ENCODE results near the gene GP5.

Gene GP5

DNA sequence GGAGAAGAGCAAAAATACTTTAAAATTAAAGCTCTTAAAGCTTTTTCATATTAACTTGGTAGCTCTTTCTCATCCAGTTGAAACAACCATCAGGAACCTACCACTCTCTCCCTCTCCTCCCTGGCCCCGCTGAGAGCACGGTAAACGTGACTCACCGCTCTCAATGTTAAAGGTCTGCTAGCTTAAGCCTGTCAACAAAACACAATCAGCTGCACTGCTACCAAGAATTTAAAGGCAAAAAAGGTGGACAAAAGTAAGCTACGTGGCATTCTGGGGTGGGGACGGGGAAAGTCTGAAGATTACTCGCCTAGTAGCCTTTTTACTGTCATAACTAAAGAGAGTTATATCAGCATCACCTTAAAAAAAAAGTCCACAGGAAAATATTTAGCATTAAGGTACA is 8.4 kb upstream of the GP5 start:
- H3K4me3 Mint-ChIP-seq = no peak overlapping the region
- no peak overlapping the region for H3K27ac Mint-ChIP-seq
- no peak for DNase-seq (ENCODE audit: low spot score in 2 of 2)
- no peaks in the 10 kb centered on the region for H3K4me1 Mint-ChIP-seq
- no peaks in the 10 kb centered on the region for H3K9me3 Mint-ChIP-seq
- peaks cover 81% of the 10 kb centered on the region for H3K36me3 Mint-ChIP-seq
- no peak for ATAC-seq

DNA sequence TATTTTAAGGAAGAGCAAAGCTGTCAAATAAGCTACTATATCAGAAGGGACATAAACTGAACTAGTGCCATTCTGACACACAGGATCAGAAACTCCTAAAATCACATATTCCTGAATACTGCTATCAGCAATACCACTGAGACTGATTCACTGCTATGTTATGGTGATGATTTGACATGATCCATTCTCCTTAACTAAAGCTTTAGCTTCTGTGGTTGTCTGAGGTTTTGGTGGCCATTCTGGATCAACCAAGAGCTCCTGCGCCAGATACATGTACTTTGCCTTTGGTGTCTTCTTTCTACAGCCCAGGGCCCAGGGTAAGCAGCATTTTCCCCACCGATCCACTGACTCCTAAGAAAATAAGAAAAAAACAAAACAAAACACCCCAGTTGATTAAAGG is 6.7 kb upstream of the GP5 start:
- Mint-ChIP-seq H3K9me3 (no peaks in the 10 kb centered on the region), H3K4me3 (no peak overlapping the region), H3K27ac (no peak overlapping the region), H3K36me3 (peaks cover 64% of the 10 kb centered on the region), H3K4me1 (no peaks in the 10 kb centered on the region)
- ATAC-seq (no peak), DNase-seq (ENCODE audit: low spot score in 2 of 2) (no peak)

DNA sequence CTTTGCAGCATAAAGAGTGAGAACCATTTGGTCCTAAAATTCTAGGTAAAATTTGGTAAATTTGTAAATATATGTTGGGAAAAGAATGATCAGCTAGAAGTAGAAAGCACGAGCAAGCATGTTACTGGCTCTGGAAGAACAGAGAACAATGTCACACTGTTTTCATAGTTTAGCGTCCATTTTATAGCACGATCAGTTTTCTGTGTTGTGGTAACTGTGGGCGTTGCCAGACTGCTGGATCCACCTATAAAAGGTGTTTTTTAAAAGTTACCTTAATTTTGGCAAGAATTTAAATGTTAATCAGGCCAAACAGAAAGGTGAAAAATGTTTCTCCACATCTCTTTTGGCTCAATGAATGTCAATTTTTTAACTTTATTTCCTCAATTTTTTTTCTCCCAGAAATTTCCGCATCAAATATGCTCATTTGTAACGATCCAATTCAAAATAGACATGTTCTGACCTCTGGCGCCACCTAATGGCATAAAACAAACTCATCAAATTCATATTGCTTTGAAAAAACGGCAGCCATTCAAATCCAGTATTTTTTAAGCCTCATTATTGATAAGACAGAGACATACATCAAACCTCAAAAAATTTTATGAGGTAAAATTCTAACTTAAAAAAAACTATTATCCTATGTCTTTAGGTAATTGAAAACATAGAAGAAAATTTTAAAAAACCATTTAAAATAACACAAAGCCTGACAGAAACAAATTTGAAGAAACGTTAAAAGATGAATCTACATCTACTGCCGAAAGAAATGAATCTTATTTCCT is 5.5 kb upstream of the GP5 start:
- no peak for DNase-seq (ENCODE audit: low spot score in 2 of 2)
- H3K4me3 Mint-ChIP-seq = no peak overlapping the region

DNA sequence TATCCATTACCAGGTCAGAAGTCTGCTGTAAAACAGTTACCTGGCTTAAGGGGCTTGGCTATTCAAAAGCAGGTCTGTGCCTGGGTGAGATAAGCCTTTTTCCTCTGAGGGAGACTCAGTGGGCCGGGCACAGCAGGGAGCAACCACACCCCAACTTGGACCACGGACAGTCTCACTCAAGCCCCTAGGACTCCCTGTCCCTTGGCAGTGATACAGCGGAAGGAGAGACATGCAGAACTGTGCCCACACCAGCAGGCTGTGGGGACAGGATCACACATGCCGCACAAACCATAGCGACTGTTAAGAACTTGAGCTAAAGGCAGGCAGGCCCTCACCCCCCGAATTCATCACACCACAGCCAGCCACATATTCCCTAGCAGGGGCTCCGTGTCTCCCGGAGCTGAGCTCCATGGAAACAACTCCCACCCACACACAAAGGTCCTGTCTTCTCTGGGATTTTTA is 2.8 kb upstream of the GP5 start:
- Mint-ChIP-seq H3K36me3 (peaks cover 29% of the 10 kb centered on the region), H3K4me3 (no peak overlapping the region), H3K4me1 (peaks cover 24% of the 10 kb centered on the region), H3K27ac (no peak overlapping the region), H3K9me3 (no peaks in the 10 kb centered on the region)
- DNase-seq (ENCODE audit: low spot score in 2 of 2) = no peak
- ATAC-seq = no peak

More for the DNA sequence above, 5.5 kb upstream of the GP5 start:
- peaks cover 6% of the 10 kb centered on the region for H3K4me1 Mint-ChIP-seq
- no peak overlapping the region for H3K27ac Mint-ChIP-seq
- H3K9me3 Mint-ChIP-seq = no peaks in the 10 kb centered on the region
- ATAC-seq = no peak
- H3K36me3 Mint-ChIP-seq = peaks cover 52% of the 10 kb centered on the region

DNA sequence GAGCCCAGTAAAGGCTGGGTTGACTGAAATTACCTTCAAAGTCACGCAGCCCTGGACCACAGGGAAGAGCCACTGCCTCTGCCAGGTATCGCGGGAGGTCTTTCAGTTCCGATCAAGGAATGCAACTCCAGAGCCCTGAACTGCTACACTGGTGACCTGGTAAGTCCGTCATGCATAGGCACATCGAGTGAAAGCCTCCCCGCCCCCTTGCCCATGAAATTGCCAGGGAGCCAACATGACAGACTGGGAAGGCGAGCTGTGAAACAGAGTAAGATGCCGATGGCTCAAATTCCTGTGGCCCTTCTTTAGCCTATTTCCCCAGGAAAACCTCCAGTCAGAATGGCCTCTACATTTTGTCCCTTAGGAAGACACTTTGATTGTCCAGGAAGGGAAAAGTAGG is 2.3 kb upstream of the GP5 start:
- H3K27ac Mint-ChIP-seq = no peak overlapping the region
- ATAC-seq (no peak), DNase-seq (ENCODE audit: low spot score in 2 of 2) (no peak)
- H3K36me3 Mint-ChIP-seq = peaks cover 29% of the 10 kb centered on the region
- no peaks in the 10 kb centered on the region for H3K9me3 Mint-ChIP-seq
- H3K4me1 Mint-ChIP-seq = peaks cover 27% of the 10 kb centered on the region
- no peak overlapping the region for H3K4me3 Mint-ChIP-seq

DNA sequence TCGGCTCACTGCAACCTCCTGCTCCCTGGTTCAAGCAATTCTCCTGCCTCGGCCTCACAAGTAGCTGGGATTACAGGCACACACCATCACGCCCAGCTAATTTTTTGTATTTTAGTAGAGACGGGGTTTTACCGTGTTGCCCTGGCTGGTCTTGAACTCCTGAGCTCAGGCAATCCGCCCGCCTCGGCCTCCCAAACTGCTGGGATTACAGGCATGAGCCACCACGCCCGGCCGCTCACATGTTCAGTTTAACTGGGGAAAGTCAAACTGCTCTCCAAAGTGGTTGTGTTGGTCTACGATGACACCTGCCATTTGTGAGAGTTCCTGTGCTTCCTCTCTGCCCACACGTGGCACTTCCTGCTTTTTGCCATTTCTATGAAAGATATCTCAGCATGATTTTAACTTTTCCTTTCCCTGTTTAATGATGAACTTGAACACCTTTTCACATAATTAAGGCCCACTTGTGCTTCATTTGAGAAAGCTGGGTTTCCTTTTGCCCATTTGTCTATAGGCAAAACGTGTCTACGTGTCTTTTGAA is 877 bp upstream of the GP5 start:
- Mint-ChIP-seq H3K36me3 (peaks cover 15% of the 10 kb centered on the region), H3K4me1 (peaks cover 40% of the 10 kb centered on the region), H3K4me3 (no peak overlapping the region), H3K9me3 (no peaks in the 10 kb centered on the region), H3K27ac (no peak overlapping the region)
- no peak for ATAC-seq
- no peak for DNase-seq (ENCODE audit: low spot score in 2 of 2)

DNA sequence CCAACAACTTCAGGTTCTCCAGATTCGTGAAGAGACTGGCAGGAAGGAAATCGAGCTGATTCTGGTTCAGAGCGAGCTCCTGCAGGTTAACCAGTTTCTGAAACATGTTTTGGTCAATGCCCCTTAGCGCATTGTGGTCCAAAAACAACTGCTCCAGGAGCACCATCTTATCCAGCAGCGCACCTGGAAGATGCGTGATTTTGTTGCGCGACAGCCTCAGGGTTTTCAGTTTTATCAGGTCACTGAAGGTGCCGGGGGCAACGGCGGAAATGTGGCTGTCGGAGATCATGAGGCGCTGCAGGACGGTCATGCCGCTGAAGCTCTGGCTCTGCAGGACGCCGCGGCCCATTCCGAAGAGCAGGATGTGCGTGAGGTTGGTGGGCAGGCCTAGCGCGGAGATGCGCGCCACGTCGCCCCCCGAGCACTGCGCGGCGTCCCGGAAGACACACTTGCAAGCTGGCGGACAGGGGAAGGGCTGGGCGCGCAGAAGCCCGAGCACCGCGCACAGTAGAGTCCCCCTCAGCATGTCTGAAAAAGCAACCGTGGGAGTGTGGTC is 1.2 kb downstream of the GP5 start:
- H3K27ac Mint-ChIP-seq = peak overlapping the region; percentile 61
- DNase-seq (ENCODE audit: low spot score in 2 of 2) (peak in 1 of 2 donors; percentile 53), ATAC-seq (peak; percentile 56)
- no peaks in the 10 kb centered on the region for H3K9me3 Mint-ChIP-seq
- peak overlapping the region; percentile 76 for H3K4me3 Mint-ChIP-seq
- H3K36me3 Mint-ChIP-seq = no peaks in the 10 kb centered on the region
- peaks cover 40% of the 10 kb centered on the region for H3K4me1 Mint-ChIP-seq

DNA sequence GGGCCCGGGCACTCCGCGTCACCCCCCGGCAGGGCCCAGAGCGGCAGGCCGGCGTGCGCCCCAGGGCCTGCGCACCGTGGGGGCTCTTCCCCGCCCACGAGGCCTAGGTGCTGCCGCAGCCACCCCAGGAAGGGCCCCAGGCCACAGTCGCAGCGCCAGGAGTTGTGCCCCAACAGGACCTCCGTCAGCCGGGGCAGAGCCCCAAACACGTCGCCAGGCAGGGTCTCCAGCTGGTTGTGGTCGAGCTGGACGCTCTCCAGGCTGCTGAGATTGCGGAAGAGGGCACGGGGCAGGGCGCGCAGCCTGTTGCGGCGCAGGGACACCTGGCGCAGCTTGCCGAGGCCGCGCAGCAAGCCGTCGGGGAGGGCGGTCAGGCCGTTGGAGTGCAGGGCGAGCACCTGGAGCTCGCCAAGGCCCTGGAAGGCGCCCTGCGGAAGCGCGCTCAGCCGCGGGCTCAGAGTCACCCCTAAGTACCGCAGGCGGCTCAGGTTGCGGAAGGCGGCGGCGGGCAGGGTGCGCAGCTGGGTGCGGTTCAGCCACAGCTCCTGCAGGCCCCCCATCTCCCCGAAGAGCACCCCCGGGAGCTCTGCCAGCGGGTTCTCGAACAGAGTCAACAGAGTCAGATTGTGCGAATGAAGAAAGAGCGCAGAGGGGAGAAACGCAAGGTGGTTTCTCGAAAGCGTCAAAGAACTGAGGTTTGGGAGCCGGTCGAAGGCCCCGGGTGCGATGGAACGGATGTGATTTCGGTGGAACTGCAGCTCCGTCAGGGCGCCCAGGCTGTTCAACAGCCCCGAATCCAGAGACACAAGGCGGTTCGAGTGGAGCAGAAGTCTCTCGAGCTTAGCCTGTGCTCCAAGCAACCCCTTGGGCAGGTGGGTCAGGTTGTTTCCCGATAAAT is 2.0 kb downstream of the GP5 start:
- H3K4me1 Mint-ChIP-seq = peaks cover 40% of the 10 kb centered on the region
- no peaks in the 10 kb centered on the region for H3K36me3 Mint-ChIP-seq
- H3K9me3 Mint-ChIP-seq = no peaks in the 10 kb centered on the region
- DNase-seq (ENCODE audit: low spot score in 2 of 2) (peak in 1 of 2 donors; percentile 58), ATAC-seq (peak; percentile 66)
- H3K4me3 Mint-ChIP-seq = peak overlapping the region; percentile 76
- peak overlapping the region; percentile 61 for H3K27ac Mint-ChIP-seq

DNA sequence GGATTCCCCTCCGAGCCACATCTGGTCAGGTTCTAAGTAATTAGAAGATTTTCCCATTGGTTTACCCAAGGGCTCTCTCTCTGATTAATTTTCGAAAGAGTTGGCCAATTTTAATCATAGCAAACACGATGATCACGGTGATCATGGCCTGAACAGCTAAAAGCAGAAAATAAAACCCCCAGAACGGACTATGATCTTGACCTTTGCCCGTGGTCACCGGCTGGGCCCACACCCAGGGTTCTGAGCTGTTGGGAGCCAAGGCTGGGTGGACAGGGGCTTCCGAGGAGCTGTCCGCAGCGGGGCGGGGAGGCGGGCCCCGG is 2.6 kb downstream of the GP5 start:
- peak overlapping the region; percentile 76 for H3K4me3 Mint-ChIP-seq
- DNase-seq (ENCODE audit: low spot score in 2 of 2) (no peak), ATAC-seq (no peak)
- no peaks in the 10 kb centered on the region for H3K36me3 Mint-ChIP-seq
- peak overlapping the region; percentile 18 for H3K27ac Mint-ChIP-seq
- H3K9me3 Mint-ChIP-seq = no peaks in the 10 kb centered on the region
- H3K4me1 Mint-ChIP-seq = peaks cover 40% of the 10 kb centered on the region

DNA sequence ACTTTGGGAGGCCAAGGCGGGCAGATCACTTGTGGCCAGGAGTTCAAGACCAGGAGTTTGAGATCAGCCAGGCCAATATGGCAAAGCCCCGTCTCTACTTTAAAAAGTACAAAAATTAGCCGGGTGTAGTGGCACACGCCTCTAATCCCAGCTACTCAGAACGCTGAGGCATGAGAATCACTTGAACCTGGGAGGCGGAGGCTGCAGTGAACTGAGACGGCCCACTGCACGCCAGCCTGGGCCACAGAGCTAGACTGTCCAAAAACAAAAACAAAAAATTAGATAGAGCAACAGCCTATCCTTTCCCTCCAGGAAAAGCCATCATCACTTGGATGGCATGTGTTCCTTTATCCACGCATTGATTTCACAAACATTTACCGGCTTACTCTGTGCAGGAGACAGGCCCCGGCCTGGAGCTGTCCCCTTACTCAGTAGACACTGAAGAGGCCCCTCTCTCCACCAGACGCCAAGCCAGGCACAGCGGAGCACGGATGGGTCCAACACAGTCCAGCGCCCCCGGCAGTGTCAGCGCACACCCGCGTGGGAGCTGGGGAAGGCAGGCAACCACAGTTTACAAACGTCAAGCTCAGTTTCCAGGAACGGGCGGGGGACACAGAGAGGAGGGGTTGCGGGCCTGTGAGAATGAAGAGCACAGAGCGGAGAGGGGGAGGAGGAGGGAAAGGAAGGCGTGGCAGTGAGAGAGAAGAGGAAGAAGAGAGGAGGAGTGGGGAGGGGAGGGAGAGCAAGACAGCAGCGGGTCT is 3.1 kb downstream of the GP5 start:
- peaks cover 40% of the 10 kb centered on the region for H3K4me1 Mint-ChIP-seq
- no peaks in the 10 kb centered on the region for H3K36me3 Mint-ChIP-seq
- peak overlapping the region; percentile 76 for H3K4me3 Mint-ChIP-seq
- ATAC-seq (peak; percentile 70), DNase-seq (ENCODE audit: low spot score in 2 of 2) (peak in 1 of 2 donors; percentile 48)
- H3K27ac Mint-ChIP-seq = peak overlapping the region; percentile 18
- no peaks in the 10 kb centered on the region for H3K9me3 Mint-ChIP-seq

DNA sequence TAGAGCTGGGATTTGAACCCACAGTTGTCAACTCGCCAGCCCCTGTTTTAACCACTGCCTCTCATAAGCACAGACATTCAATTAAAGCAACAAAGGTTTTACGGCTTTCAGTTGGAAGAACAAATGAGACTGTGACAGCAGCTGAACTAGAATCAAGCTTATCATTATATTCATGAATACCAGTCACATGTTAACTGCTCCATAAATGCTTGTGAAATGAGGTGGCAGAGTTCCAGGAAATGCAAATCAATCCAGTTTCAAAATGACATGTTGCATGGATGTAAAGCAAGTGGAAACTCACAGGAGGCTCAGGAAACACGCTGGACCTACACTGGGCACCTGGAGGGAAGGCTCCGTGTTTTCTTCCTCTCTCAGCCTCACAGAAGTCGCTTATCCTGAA is 3.9 kb downstream of the GP5 start:
- Mint-ChIP-seq H3K9me3 (no peaks in the 10 kb centered on the region), H3K4me3 (peak overlapping the region; percentile 76), H3K36me3 (no peaks in the 10 kb centered on the region), H3K27ac (peak overlapping the region; percentile 18), H3K4me1 (peaks cover 39% of the 10 kb centered on the region)
- ATAC-seq (no peak), DNase-seq (ENCODE audit: low spot score in 2 of 2) (peak in 1 of 2 donors; percentile 34)

DNA sequence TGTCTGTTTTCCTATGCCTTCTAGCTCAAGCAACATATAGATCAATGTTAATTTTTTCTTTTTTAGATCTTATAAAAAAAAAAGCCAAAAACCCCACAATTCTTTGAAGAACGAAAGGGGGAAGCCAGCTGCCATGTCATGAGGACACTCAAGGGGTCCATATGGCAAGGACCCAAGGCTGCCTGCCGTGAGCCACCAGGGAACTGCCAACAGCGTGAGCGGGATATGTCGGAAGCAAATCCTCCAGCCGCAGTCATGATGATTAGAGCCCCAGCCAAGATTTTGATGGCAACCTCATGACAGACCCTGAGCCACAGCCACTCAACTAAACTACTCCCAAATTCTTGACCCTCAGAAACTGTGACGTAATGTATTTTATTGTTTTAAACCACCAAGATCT is 6.5 kb downstream of the GP5 start:
- Mint-ChIP-seq H3K4me3 (no peak overlapping the region), H3K27ac (no peak overlapping the region), H3K36me3 (no peaks in the 10 kb centered on the region), H3K4me1 (peaks cover 21% of the 10 kb centered on the region), H3K9me3 (no peaks in the 10 kb centered on the region)
- no peak for ATAC-seq
- no peak for DNase-seq (ENCODE audit: low spot score in 2 of 2)

DNA sequence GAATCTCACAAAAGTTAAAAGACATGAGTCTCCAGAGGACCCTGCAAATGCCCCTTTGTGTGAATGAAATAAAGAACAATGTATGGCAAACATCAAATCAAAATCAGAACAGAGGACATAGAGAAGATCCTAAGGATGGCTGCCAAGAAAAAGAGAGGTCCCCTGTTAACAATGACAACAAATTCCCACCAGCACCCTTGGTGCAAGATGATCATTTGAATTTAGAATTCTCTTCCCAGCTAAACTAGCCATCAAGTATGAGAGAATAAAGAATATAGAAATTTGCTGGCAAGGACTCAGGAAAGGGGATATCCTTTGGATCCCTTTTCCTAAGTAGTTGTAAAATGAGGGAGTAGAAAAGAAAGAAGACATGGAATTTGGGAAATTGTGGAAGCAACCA is 8.2 kb downstream of the GP5 start:
- ATAC-seq (no peak), DNase-seq (ENCODE audit: low spot score in 2 of 2) (no peak)
- Mint-ChIP-seq H3K27ac (no peak overlapping the region), H3K4me3 (no peak overlapping the region), H3K9me3 (no peaks in the 10 kb centered on the region), H3K36me3 (no peaks in the 10 kb centered on the region), H3K4me1 (peaks cover 8% of the 10 kb centered on the region)

DNA sequence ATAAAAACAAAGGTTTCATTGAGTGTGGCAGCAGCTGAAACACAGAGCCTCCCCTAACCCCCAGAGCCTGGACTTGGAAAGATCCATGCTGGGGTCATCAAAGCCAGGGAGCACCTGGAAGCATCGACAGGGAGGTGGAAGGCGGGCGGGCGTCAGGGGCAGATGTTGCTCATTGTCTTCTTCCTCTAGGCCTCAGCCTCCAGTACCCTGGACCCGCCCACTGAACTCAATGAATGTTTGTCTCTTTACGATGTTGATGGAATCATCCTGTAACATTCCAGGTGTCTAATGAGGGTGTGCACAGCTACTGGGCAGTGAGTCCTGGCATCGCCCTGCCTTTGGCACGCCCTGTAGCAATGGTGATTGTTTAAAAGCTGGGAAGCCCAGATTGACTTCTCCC is 9.8 kb downstream of the GP5 start:
- ATAC-seq = no peak

DNA sequence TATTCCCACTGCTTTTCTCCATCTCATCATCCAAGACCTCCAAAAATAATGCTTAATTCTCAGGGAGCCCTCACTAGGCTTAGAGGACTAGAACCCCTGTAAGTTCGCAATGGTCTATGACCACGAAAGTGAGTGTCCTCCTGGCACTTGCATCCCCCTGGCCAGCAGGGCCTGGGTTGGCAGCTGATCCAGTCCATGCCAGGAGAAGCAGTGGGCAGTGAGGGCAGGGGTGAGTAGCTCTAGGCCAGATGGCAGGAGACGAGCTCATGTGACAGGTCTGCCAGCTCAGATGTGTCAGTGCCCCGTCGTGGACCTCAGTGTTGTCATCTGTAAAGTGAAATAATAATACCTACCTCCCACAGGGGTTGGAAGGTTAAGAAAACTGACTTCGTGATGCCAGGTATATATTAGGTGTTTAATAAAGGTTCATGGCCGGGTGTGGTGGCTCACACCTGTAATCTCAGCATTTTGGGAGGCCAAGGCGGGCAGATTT is 11.1 kb downstream of the GP5 start:
- Mint-ChIP-seq H3K4me3 (no peak overlapping the region), H3K9me3 (no peaks in the 10 kb centered on the region), H3K27ac (no peak overlapping the region), H3K4me1 (no peaks in the 10 kb centered on the region), H3K36me3 (no peaks in the 10 kb centered on the region)
- DNase-seq (ENCODE audit: low spot score in 2 of 2) (no peak), ATAC-seq (no peak)

More for the DNA sequence above, 9.8 kb downstream of the GP5 start:
- Mint-ChIP-seq H3K36me3 (no peaks in the 10 kb centered on the region), H3K9me3 (no peaks in the 10 kb centered on the region), H3K4me1 (no peaks in the 10 kb centered on the region), H3K4me3 (no peak overlapping the region), H3K27ac (no peak overlapping the region)
- DNase-seq (ENCODE audit: low spot score in 2 of 2) = no peak

Measured in stimulated activated effector memory CD8-positive, alpha-beta T cell treated with anti-CD3 and anti-CD28 coated beads, Interleukin-12 subunit alpha, Interleukin-12 subunit beta, amount 100 ng/mL, for 72 hours (primary cell).